ENCODE data around the gene STX18.

Gene STX18

GRCh38 chr4:4374388-4375098 lies 167.3 kb downstream of the STX18 start:
- DNase-seq, result no peak
